GM18502 (cell line): ENCODE data around the gene EP400.
A peak's percentile ranks its signal among the peaks of the same experiment; 100 is the strongest.

ENCODE experiments used
- ATAC-seq: cut with Tn5 transposase; IDR thresholded peaks from one replicate; pipeline ENCODE4 v1.9.1; 2021; ENCODE audit warnings: mild to moderate bottlenecking; ENCODE audit not compliant: unreplicated experiment, poor library complexity

The EP400 gene

DNA sequence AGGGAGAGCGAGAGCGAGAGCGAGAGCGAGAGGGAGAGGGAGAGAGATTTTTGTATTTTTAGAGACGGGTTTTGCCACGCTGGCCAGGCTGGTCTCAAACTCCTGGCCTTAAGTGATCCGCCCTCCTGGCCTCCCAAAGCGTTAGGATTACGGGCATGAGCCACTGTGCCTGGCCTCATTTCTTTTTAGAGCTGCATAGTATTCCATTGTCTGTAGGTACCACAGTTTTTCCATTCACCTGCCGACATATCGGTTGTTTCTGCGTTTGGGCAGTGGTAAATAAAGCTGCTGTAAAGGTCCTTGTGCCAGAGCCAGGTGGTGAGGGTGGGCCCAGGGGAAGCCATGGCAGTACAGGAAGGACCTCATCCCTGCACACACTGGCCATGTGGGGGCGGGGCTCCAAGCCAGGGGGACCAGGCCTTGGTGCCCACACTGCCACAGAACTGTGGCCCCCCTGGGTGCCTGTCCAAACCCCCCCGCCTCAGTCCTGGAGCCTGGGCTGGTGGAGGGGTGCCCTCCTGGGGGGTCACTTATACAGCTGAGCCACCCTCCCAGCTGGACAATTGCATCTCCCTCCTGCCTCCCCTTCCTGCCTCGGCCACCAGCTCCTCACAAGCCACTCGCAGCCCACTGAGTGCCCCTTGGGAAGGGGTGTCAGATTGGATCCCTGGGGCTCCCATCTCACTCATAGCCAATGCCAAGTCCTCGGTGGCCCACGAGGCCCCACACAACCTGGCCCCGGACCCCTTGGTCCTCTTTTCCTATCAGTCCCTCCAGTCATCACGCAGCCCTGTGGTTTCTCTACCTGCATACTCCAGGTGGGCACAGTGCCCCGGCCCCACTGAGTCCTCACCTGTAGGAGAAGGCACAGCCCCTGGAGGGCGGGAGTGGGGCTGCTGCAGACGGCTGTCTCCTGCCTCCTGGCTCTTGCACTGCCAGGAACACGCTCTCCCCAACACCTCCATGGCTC lies 22.3 kb upstream of the EP400 start:
- ATAC-seq: no peak

GRCh38 chr12:131928080-131928710 lies 21.5 kb upstream of the EP400 start:
- ATAC-seq: peak; percentile 4

DNA sequence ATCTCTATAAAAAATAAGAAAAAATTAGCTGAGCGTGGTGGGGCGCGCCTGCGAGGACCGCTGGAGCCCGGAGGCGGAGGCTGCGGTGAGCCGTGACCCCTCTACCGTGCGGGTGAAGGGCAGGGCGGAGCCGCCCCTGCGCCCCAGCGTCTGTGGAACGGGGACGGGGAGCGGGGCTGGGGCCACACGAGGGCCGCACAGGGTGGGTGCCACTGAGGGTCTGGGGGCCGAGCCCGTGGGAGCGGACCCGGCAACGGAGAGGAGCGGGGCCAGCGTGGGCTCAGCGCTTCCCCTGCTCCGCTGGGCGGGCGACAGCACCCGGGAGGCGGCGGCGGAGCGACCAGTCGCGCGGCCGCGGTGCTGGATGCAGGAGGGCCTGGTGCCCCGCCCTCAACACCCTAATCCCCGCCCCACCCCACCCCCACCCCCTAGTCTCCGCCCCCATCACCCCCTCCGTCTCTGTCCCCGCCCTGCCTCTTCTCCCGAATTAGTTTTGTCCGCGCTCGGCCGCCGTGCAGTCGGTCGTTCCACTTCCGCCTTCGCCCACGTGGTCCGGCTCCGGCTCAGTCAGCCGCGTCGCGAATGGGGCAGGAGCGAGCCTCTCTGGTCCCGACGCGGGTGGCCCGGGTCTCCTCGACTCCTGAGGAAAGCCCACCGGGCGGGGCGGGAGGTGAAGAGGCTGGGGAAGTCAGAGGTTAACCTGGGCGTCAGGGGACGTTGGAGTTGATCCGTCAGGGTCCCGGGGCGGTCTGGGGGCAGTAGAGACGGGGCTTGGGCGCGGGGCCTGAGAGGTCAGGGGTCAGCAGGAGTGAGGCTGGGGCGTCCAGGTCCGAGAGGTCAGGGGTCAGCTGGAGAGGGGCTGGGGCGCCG lies 20.8 kb upstream of the EP400 start, which contains the start of gene PUS1:
Gene PUS1 (plus strand): TSS at position 566 of the 870 bp plus-strand sequence. CDS start 447 bp downstream, outside the sequence.
- ATAC-seq: peak; percentile 73

DNA sequence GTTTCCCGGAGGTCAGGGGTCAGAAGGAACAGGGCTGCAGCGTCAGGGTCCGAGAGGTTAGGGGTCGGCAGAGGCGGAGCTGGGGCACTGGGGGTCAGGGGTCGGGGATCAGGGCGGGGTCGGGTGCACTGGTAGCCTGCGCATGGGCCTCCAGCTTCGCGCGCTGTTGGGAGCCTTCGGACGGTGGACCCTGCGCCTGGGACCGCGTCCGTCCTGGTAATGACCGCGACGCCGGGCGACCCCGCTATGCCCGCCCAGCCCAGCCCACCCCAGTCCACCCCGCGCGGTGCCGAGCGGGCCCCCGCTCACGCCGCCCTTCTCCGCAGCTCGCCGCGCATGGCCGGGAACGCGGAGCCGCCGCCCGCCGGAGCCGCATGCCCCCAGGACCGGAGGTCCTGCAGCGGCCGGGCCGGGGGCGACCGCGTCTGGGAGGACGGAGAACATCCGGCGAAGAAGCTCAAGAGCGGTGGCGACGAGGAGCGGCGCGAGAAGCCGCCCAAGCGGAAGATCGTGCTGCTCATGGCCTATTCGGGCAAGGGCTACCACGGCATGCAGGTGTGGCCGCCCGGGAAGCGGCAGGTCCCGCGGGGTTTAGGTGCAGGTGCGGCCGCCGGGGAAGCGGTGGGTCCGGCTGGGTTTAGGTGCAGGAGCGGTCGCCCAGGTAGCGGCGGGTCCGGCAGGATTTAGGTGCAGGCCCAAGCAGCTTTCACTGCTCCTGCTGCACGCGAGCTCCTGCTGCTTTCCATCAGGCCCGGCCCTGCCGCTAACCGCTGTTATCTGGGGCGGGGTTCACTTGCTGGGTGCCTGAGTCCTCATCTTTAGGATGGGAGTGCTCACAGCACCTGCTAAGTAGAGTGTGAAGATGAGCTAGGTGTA lies 19.9 kb upstream of the EP400 start:
- ATAC-seq: peak; percentile 15

GRCh38 chr12:131930510-131930909 lies 19.2 kb upstream of the EP400 start:
- ATAC-seq: no peak

GRCh38 chr12:131933387-131933786 lies 16.4 kb upstream of the EP400 start:
- ATAC-seq: no peak

- no peak for ATAC-seq
Measured at GRCh38 chr12:131934535-131934934, 15.2 kb upstream of the EP400 start.

DNA sequence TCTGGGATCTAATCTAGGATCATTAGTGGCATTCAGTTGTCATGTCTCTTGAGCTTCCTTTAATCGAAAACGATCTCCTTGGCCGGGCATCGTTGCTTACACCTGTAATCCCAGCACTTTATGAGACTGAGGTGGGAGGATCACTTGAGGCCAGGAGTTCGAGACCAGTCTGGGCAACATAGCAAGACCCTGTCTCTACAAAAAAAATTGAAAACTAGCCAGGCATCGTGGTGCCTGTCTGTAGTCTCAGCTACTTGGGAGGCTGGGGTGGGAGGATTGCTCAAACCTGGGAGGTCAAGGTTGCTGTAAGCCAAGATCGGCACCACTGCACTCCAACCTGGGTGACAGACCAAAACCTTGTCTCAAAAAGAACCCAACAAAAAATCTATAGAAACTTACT lies 11.7 kb upstream of the EP400 start:
- ATAC-seq: no peak

- ATAC-seq: no peak
Measured at GRCh38 chr12:131939007-131939406, 10.7 kb upstream of the EP400 start.

DNA sequence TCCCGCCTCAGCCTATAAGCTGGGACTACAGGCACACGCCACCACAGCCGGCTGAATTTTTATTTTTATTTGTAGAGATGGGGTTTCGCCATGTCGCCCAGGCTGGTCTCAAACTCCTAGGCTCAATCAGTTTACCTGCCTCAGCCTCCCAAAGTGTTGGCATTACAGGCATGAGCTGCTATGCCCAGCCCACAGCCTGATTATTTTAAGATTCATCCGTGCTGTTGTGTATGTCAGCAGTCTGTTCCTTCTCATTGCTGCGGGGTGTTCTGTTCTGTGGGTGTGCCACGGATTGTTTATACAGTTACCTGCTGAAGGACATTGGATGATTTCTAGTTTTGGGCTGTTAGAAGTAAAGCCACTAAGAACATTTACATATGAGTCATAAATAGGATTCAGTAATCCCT lies 9.6 kb upstream of the EP400 start:
- no peak for ATAC-seq

DNA sequence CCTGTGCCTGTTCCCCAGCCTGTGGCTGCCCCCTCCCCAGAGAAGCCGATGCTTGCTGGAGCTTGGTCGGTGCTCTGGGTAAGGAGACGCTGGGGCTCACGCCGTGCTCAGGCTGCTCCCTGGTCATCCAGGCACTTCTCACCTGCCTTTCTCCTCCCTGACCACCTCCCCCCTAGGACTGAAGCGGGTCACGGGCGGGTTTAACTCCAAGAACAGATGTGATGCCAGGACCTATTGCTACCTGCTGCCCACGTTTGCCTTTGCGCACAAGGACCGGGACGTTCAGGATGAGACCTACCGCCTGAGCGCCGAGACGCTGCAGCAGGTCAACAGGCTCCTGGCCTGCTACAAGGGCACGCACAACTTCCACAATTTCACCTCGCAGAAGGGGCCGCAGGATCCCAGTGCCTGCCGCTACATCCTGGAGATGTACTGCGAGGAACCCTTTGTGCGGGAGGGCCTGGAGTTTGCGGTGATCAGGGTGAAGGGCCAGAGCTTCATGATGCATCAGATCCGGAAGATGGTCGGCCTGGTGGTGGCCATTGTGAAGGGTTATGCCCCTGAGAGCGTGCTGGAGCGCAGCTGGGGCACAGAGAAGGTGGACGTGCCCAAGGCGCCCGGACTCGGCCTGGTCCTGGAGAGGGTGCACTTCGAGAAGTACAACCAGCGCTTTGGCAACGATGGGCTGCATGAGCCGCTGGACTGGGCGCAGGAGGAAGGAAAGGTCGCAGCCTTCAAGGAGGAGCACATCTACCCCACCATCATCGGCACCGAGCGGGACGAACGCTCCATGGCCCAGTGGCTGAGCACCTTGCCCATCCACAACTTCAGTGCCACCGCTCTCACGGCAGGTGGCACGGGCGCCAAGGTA lies 8.4 kb upstream of the EP400 start:
- ATAC-seq: no peak

GRCh38 chr12:131941987-131942341 lies 7.8 kb upstream of the EP400 start:
- ATAC-seq: no peak

GRCh38 chr12:131942671-131943070 lies 7.1 kb upstream of the EP400 start:
- ATAC-seq: no peak

DNA sequence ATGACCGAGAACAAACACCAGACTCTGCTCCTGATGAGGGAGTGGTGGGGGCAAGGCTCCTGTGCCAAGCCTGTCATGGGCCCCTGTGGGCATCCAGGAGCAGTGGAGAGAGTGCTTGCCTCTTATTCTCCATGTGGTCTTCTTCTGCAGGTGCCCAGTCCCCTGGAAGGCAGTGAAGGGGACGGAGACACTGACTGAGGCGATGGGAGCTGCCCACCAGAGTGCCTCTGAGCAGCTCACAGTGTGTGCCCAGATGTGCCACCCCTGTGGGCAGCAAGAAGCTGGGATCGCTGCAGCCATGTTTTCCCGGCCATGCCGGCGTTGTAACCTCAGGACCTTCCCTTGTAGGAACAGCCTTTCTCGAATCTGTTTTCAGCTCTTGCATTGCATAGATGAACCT lies 6.4 kb upstream of the EP400 start:
- ATAC-seq: no peak

- no peak for ATAC-seq
Measured at GRCh38 chr12:131943876-131944275, 5.9 kb upstream of the EP400 start.

GRCh38 chr12:131944601-131945251 lies 5.0 kb upstream of the EP400 start:
- no peak for ATAC-seq

GRCh38 chr12:131946757-131947156 lies 3.0 kb upstream of the EP400 start:
- no peak for ATAC-seq

- no peak for ATAC-seq
Measured at GRCh38 chr12:131947482-131948027, 2.2 kb upstream of the EP400 start.
